Left lung (tissue), 10 donors: ENCODE results near the gene FMN1. TPM values are rescaled to one million over a fixed set of nuclear protein-coding genes. Genes with fewer than 3 reads are reported as not detected.

Source experiments
- ATAC-seq: fragments of 200-7000 bp; cut with Tn5 transposase; one replicate; pipeline ENCODE4 v1.9.1; 2020; ENCODE audit warnings: moderate library complexity
- DNase-seq, 4 donors: peaks; one replicate each; pipeline ENCODE4 v3.0.0-alpha.2; 2013 to 2020
- H3K27ac ChIP-seq, 2 donors: fragments of 200-600 bp; sonication (generic) in 1 of 2; one replicate each; pipeline versions ENCODE4 v1.5.0 to v1.8.0; 2020 to 2021
- H3K27me3 ChIP-seq, 2 donors: fragments of 200-600 bp; sonication (generic) in 1 of 2; one replicate each; pipeline versions ENCODE4 v1.5.0 to v1.8.0; 2020 to 2021
- H3K36me3 ChIP-seq, 2 donors: fragments of 200-600 bp; sonication (generic) in 1 of 2; one replicate each; pipeline versions ENCODE4 v1.5.0 to v1.8.0; 2020 to 2021
- H3K4me1 ChIP-seq, 2 donors: fragments of 200-600 bp; one replicate each; pipeline ENCODE4 v1.8.0; 2021
- H3K4me3 ChIP-seq, 2 donors: fragments of 200-600 bp; sonication (generic) in 1 of 2; one replicate each; pipeline versions ENCODE4 v1.5.0 to v1.8.0; 2020 to 2021; ENCODE audit warnings: mild to moderate bottlenecking in 1 of 2
- H3K9me3 ChIP-seq, 2 donors: fragments of 200-600 bp; sonication (generic) in 1 of 2; one replicate each; pipeline versions ENCODE4 v1.5.0 to v1.8.0; 2020 to 2021
- CTCF ChIP-seq, 2 donors: fragments of 200-600 bp; sonication (generic) in 1 of 2; IDR thresholded peaks; one replicate each; pipeline versions ENCODE4 v1.5.0 to v1.8.0; 2021; ENCODE audit warnings: antibody characterized with exemption in 2 of 2
- intact Hi-C, 2 donors: fragments of 100-400 bp; cut with DNase I; formaldehyde crosslinking; loops; one replicate each; pipeline versions ENCODE4 v1.11.2 to v1.14.2; 2022
- polyA plus RNA-seq, 6 donors: library from polyadenylated mRNA; unstranded; fragments of 120-200 nt; gene quantifications; one replicate each; pipeline ENCODE4 v1.2.1, GENCODE V29; 2013; ENCODE audit not compliant: insufficient read length in 6 of 6
- total RNA-seq, 2 donors: library from RNA; stranded (reverse); fragmentation: NEBNext Ultra II Directional; extraction: Animal tissue kit (Norgen Biotek cat#: 25700); gene quantifications; one replicate each; pipeline ENCODE4 v1.2.1, GENCODE V29; 2021
- donor health status: DM: no; HTN: yes; CAD: no.
- donor health status: DM: no; HTN: no; CAD: no.

FMN1 gene
- total and polyA plus RNA-seq, 8 donors = 4.6 to 45.2 (median 8.4) TPM

- DNase-seq = no peak
- intact Hi-C loops = no loop called here
Measured at GRCh38 chr15:32747921-32748342, 446.6 kb downstream of the FMN1 start.

DNA sequence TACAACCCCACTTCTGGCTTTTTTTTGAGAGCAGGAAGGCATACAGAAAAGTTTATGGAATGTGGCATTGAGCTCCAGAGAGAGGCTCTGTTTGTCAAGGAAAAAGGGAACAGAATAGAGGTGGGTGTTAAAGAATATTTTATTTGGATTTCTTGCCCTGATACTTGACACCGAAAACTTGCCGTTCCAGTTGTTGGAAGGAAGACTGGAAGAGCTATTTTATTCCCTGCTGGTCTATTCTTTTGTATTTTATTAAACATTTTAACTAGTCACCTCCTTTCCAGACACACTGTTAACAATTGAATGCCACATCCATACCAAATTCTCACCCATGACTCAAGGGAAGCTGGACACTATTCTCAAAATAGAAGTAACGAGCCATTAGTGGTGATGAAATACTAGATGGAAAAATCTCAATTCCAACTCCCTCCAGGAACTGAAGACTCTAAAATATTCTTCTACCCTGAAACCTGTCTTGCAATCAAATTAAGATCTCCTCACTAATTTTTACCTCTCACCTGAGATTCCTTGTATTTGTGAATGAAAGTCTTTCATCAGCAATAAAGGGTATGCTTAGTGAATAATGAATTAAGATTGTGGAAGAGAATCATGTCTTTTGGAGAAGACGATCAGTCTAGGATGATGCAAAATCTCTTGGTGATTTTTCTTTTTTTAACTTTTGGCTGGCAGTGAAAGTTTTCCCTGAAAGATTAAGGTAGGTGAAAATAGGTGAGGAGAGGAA is 448.2 kb downstream of the FMN1 start:
- intact Hi-C loops = no loop called here
- no peak overlapping the region for H3K27ac ChIP-seq
- H3K27me3 ChIP-seq = no peaks in the 10 kb centered on the region
- H3K36me3 ChIP-seq = no peaks in the 10 kb centered on the region
- H3K4me1 ChIP-seq = no peaks in the 10 kb centered on the region
- no peak for ATAC-seq
- no peak for DNase-seq
- H3K9me3 ChIP-seq = no peaks in the 10 kb centered on the region
- no peak overlapping the region for H3K4me3 ChIP-seq
- TF ChIP-seq CTCF (IDR thresholded peaks at IDR 0.05) = no peak

More at GRCh38 chr15:32747921-32748342, 446.6 kb downstream of the FMN1 start:
- H3K4me3 ChIP-seq = no peak overlapping the region
- ATAC-seq = no peak
- TF ChIP-seq CTCF (IDR thresholded peaks at IDR 0.05) = no peak
- H3K27ac ChIP-seq = no peak overlapping the region
- H3K9me3 ChIP-seq = no peaks in the 10 kb centered on the region
- H3K4me1 ChIP-seq = no peaks in the 10 kb centered on the region
- H3K27me3 ChIP-seq = no peaks in the 10 kb centered on the region
- no peaks in the 10 kb centered on the region for H3K36me3 ChIP-seq

GRCh38 chr15:32743411-32744140 is 450.9 kb downstream of the FMN1 start:
- intact Hi-C loops = no loop called here
- Histone ChIP-seq H3K4me1 (no peaks in the 10 kb centered on the region), H3K36me3 (no peaks in the 10 kb centered on the region), H3K9me3 (peaks cover 0 to 4% of the 10 kb centered on the region in 2 donors), H3K27me3 (no peaks in the 10 kb centered on the region), H3K4me3 (no peak overlapping the region), H3K27ac (no peak overlapping the region)
- DNase-seq = no peak
- ATAC-seq = no peak
- TF ChIP-seq CTCF (IDR thresholded peaks at IDR 0.05) = no peak

GRCh38 chr15:32739522-32740063 is 454.9 kb downstream of the FMN1 start:
- DNase-seq = no peak
- H3K4me3 ChIP-seq = no peak overlapping the region
- H3K36me3 ChIP-seq = no peaks in the 10 kb centered on the region
- H3K27me3 ChIP-seq = no peaks in the 10 kb centered on the region
- H3K9me3 ChIP-seq = peaks cover 0 to 4% of the 10 kb centered on the region in 2 donors
- intact Hi-C loops = no loop called here
- H3K27ac ChIP-seq = no peak overlapping the region
- ATAC-seq = no peak
- TF ChIP-seq CTCF (IDR thresholded peaks at IDR 0.05) = no peak
- H3K4me1 ChIP-seq = no peaks in the 10 kb centered on the region

GRCh38 chr15:32738666-32739065 is 455.8 kb downstream of the FMN1 start:
- no peak for DNase-seq
- Histone ChIP-seq H3K4me3 (no peak overlapping the region), H3K27me3 (no peaks in the 10 kb centered on the region), H3K4me1 (no peaks in the 10 kb centered on the region), H3K36me3 (no peaks in the 10 kb centered on the region), H3K27ac (no peak overlapping the region), H3K9me3 (peaks cover 0 to 4% of the 10 kb centered on the region in 2 donors)
- intact Hi-C loops = no loop called here
- no peak for TF ChIP-seq CTCF (IDR thresholded peaks at IDR 0.05)
- ATAC-seq = no peak
